H9 (cell line): ENCODE data around the gene ANTKMT. TPM values are rescaled to one million over a fixed set of nuclear protein-coding genes. Genes with fewer than 3 reads are reported as not detected.
"Not testable (repeated sequence)": the region's sequence is repeated elsewhere in the genome, so short reads cannot be mapped to it uniquely, and the experiment has no call there.

Experiments
- DNase-seq: peaks from one replicate; pipeline ENCODE4 v3.0.0-alpha.2; 2017
- H2AFZ ChIP-seq: one replicate; pipeline ENCODE4 v1.6.1; 2013; ENCODE audit warnings: mild to moderate bottlenecking, low read length, control low read depth, moderate library complexity
- H2AK5ac ChIP-seq: 2 replicates; pipeline ENCODE4 v1.6.1; 2013; ENCODE audit warnings: low read length, control low read depth, mixed read lengths; ENCODE audit not compliant: insufficient read length
- H2BK120ac ChIP-seq: one replicate; pipeline ENCODE4 v1.6.1; 2013; ENCODE audit warnings: low read depth, mild to moderate bottlenecking, low read length, control low read depth, inconsistent platforms; ENCODE audit not compliant: poor library complexity, severe bottlenecking
- H2BK12ac ChIP-seq: 2 replicates; pipeline ENCODE4 v1.6.1; 2013; ENCODE audit warnings: low read length, control low read depth, mixed read lengths, low read depth; ENCODE audit not compliant: insufficient read length
- H2BK15ac ChIP-seq: 2 replicates; pipeline ENCODE4 v1.6.1; 2013; ENCODE audit warnings: low read depth, low read length, control low read depth
- H2BK20ac ChIP-seq: one replicate; pipeline ENCODE4 v1.6.1; 2013; ENCODE audit warnings: low read depth, mild to moderate bottlenecking, low read length, control low read depth, inconsistent platforms; ENCODE audit not compliant: poor library complexity, severe bottlenecking
- H2BK5ac ChIP-seq: 2 replicates; pipeline ENCODE4 v1.6.1; 2013; ENCODE audit warnings: low read length, control low read depth, mixed read lengths; ENCODE audit not compliant: insufficient read length
- H3K14ac ChIP-seq: 2 replicates; pipeline ENCODE4 v1.6.1; 2013; ENCODE audit warnings: low read length, control low read depth; ENCODE audit not compliant: insufficient read depth
- H3K18ac ChIP-seq: 2 replicates; pipeline ENCODE4 v1.6.1; 2013; ENCODE audit warnings: low read depth, mild to moderate bottlenecking, mixed read lengths, low read length, control low read depth; ENCODE audit not compliant: insufficient read length
- H3K23ac ChIP-seq: 2 replicates; pipeline ENCODE4 v1.6.1; 2013; ENCODE audit warnings: low read length, control low read depth, mixed read lengths, low read depth; ENCODE audit not compliant: insufficient read length
- H3K23me2 ChIP-seq: 2 replicates; pipeline ENCODE4 v1.6.1; 2013; ENCODE audit warnings: low read depth, mild to moderate bottlenecking, mixed read lengths, low read length, control low read depth; ENCODE audit not compliant: insufficient read length, poor library complexity, severe bottlenecking
- H3K27ac ChIP-seq: 2 replicates; pipeline ENCODE4 v1.5.1; 2013; ENCODE audit warnings: low read length, control low read depth, mixed read lengths, low read depth; ENCODE audit not compliant: insufficient read length
- H3K27me3 ChIP-seq: 2 replicates; pipeline ENCODE4 v1.6.1; 2013; ENCODE audit warnings: low read length, control low read depth, inconsistent platforms; ENCODE audit not compliant: insufficient read depth
- H3K4ac ChIP-seq: 2 replicates; pipeline ENCODE4 v1.6.1; 2013; ENCODE audit warnings: low read depth, mild to moderate bottlenecking, control low read depth, inconsistent platforms, low read length, moderate library complexity
- H3K4me1 ChIP-seq: 2 replicates; pipeline ENCODE4 v1.6.1; 2013; ENCODE audit warnings: low read length, control low read depth, inconsistent platforms; ENCODE audit not compliant: insufficient read depth
- H3K4me2 ChIP-seq: 2 replicates; pipeline ENCODE4 v1.6.1; 2013; ENCODE audit warnings: low read length, control low read depth, mixed read lengths; ENCODE audit not compliant: insufficient read length, insufficient read depth
- H3K56ac ChIP-seq: 2 replicates; pipeline ENCODE4 v1.6.1; 2013; ENCODE audit warnings: low read depth, mild to moderate bottlenecking, mixed read lengths, low read length, control low read depth; ENCODE audit not compliant: insufficient read length
- H3K79me1 ChIP-seq: 2 replicates; pipeline ENCODE4 v1.6.1; 2013; ENCODE audit warnings: low read depth, mild to moderate bottlenecking, moderate library complexity, low read length, control low read depth, inconsistent platforms; ENCODE audit not compliant: insufficient read depth, poor library complexity, severe bottlenecking
- H3K79me2 ChIP-seq: 2 replicates; pipeline ENCODE4 v1.6.1; 2013; ENCODE audit warnings: low read length, control low read depth, inconsistent platforms; ENCODE audit not compliant: insufficient read depth
- H3K9ac ChIP-seq: 2 replicates; pipeline ENCODE4 v1.6.1; 2013; ENCODE audit warnings: low read length, control low read depth, mixed read lengths; ENCODE audit not compliant: insufficient read length; ENCODE audit errors: extremely low read depth
- H3K9me3 ChIP-seq: one replicate; pipeline ENCODE4 v1.6.1; 2013; ENCODE audit warnings: low read depth, low read length, inconsistent platforms; ENCODE audit not compliant: control insufficient read depth
- H3T11ph ChIP-seq: one replicate; pipeline ENCODE4 v1.6.1; 2013; ENCODE audit warnings: mild to moderate bottlenecking, low read length, control low read depth, inconsistent platforms
- H4K20me1 ChIP-seq: one replicate; pipeline ENCODE4 v1.6.1; 2013; ENCODE audit not compliant: control insufficient read depth, insufficient read length, insufficient read depth
- H4K5ac ChIP-seq: 2 replicates; pipeline ENCODE4 v1.6.1; 2013; ENCODE audit warnings: low read depth, mild to moderate bottlenecking, mixed read lengths, low read length, control low read depth; ENCODE audit not compliant: insufficient read length
- H4K8ac ChIP-seq: replicated peaks from 2 replicates; pipeline ENCODE4 v1.6.1; 2013; ENCODE audit warnings: low read length, control low read depth, mixed read lengths, low read depth; ENCODE audit not compliant: insufficient read length
- H4K91ac ChIP-seq: 2 replicates; pipeline ENCODE4 v1.6.1; 2013; ENCODE audit warnings: low read depth, mild to moderate bottlenecking, moderate library complexity, mixed read lengths, low read length, control low read depth; ENCODE audit not compliant: insufficient read length
- H3K27ac Mint-ChIP-seq, 3 experiments: 2 replicates in 2 of 3; 3 replicates in 1 of 3; pipeline ENCODE4 v1.8.0; 2020 to 2021; ENCODE audit warnings: mixed read lengths in 3 of 3, mild to moderate bottlenecking in 1 of 3, moderate library complexity in 1 of 3
- H3K27me3 Mint-ChIP-seq: 2 replicates; pipeline ENCODE4 v1.8.0; 2021; ENCODE audit warnings: low read depth, mild to moderate bottlenecking, moderate library complexity, mixed read lengths
- H3K36me3 Mint-ChIP-seq, 3 experiments: 2 replicates in 2 of 3; 3 replicates in 1 of 3; pipeline ENCODE4 v1.8.0; 2020 to 2021; ENCODE audit warnings: low read depth in 3 of 3, mixed read lengths in 3 of 3; ENCODE audit not compliant: insufficient read depth in 1 of 3
- H3K4me1 Mint-ChIP-seq, 2 experiments: 2 replicates each; pipeline ENCODE4 v1.8.0; 2020; ENCODE audit warnings: mixed read lengths in 2 of 2
- H3K4me3 Mint-ChIP-seq, 2 experiments: 2 replicates in 1 of 2; 3 replicates in 1 of 2; pipeline ENCODE4 v1.8.0; 2020 to 2021; ENCODE audit warnings: mild to moderate bottlenecking in 2 of 2, mixed read lengths in 2 of 2, moderate library complexity in 1 of 2
- H3K9me3 Mint-ChIP-seq, 2 experiments: 2 replicates in 1 of 2; 3 replicates in 1 of 2; pipeline ENCODE4 v1.8.0; 2020; ENCODE audit warnings: mild to moderate bottlenecking in 2 of 2, mixed read lengths in 2 of 2, moderate library complexity in 1 of 2
- WGBS: extraction: QIAGEN DNeasy Blood & Tissue Kit; methylation state at CpG from one replicate; pipeline ENCODE4 v1.1.7; 2013; ENCODE audit warnings: missing lambda C conversion rate, low lambda C conversion rate, mixed read lengths; ENCODE audit not compliant: insufficient read length; ENCODE audit errors: extremely low coverage; 5-methylcytosine and 5-hydroxymethylcytosine counted together
- total RNA-seq: library from RNA; stranded (reverse); gene quantifications from 2 replicates; pipeline ENCODE4 v1.2.1, GENCODE V29; 2021
- TF ChIP-seq, protein P1 (sequence below): fragments of 200-600 bp; sonication (generic); conservative IDR thresholded peaks from 3 replicates; pipeline ENCODE4 v1.8.0; 2021; ENCODE audit warnings: antibody characterized with exemption, mild to moderate bottlenecking

Gene ANTKMT
- total RNA-seq, 1 experiment from 2014 or later, result 31.5 TPM

DNA sequence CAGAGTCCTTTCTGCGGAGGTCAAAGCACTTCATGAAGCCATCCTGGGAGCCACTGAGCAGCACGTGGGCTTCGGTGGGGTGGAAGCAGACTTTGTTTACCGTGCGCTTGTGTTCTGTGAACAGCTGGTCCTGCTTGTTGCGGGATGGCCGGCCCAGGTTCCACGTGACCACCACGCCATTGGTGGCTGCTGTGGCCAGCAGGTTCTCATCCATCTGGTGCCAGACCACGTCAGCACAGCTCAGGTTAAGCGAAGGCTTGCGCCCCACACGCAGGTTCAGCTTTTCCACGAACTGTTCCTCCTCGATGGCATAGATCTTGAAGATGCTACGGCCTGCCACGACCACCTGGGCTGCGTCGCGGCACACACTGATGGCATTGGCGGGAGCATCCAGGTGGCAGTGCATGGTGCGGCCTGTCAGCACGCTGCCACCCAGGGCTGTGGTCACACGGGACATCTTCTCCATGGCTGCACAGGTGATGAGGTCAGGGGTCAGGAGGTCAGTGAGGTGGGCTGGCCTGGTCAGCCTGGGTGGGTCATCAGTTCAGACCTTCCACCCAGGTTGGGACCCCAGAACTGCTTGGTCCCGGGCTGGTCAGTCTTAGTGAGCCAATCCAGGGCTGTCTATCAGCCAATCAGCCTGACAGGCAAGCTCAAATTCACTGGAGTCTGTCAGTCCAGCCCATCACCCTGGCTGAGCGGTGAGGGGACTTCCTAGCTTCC lies 31.6 kb upstream of the ANTKMT start:
- Histone ChIP-seq H2BK15ac (no peak overlapping the region), H3K4me1 (no peaks in the 10 kb centered on the region), H3K56ac (no peak overlapping the region), H3K27me3 (peaks cover 11% of the 10 kb centered on the region; the same call in 1 of the 2 replicates), H2AK5ac (no peak overlapping the region), H4K5ac (no peak overlapping the region), H3K9me3 (no peaks in the 10 kb centered on the region), H3K79me2 (no peaks in the 10 kb centered on the region), H3K23ac (no peak overlapping the region), H2BK5ac (no peak overlapping the region), H3K4me2 (peak overlapping the region; percentile 69), H3K18ac (no peak overlapping the region), H4K91ac (no peak overlapping the region), H3T11ph (no peak overlapping the region), H3K79me1 (no peaks in the 10 kb centered on the region), H2BK120ac (no peak overlapping the region), H3K4ac (no peak overlapping the region), H2BK20ac (no peak overlapping the region), H3K14ac (no peak overlapping the region), H3K23me2 (peaks cover 17% of the 10 kb centered on the region), H2AFZ (no peak overlapping the region), H4K8ac (no peak overlapping the region), H3K27ac (no peak overlapping the region), H4K20me1 (no peaks in the 10 kb centered on the region), H3K9ac (peak overlapping the region; percentile 57), H2BK12ac (no peak overlapping the region)
- Mint-ChIP-seq H3K4me1 (peaks cover 0 to 7% of the 10 kb centered on the region in 2 experiments; a peak in 3 of 4 replicates), H3K36me3 (peaks cover 2 to 23% (median 20%) of the 10 kb centered on the region in 3 experiments; a peak in 5 of 7 replicates), H3K27me3 (peaks cover 35% of the 10 kb centered on the region), H3K27ac (peak overlapping the region in 1 of 3 experiments; percentile 62; a peak in 1 of 7 replicates), H3K9me3 (no peaks in the 10 kb centered on the region; a peak in 1 of 5 replicates), H3K4me3 (peak overlapping the region; percentile 85 to 90)
- no peak for DNase-seq
- no CpG with 5 or more reads among the region's 26 CpGs for WGBS
- TF ChIP-seq, protein P1, sequence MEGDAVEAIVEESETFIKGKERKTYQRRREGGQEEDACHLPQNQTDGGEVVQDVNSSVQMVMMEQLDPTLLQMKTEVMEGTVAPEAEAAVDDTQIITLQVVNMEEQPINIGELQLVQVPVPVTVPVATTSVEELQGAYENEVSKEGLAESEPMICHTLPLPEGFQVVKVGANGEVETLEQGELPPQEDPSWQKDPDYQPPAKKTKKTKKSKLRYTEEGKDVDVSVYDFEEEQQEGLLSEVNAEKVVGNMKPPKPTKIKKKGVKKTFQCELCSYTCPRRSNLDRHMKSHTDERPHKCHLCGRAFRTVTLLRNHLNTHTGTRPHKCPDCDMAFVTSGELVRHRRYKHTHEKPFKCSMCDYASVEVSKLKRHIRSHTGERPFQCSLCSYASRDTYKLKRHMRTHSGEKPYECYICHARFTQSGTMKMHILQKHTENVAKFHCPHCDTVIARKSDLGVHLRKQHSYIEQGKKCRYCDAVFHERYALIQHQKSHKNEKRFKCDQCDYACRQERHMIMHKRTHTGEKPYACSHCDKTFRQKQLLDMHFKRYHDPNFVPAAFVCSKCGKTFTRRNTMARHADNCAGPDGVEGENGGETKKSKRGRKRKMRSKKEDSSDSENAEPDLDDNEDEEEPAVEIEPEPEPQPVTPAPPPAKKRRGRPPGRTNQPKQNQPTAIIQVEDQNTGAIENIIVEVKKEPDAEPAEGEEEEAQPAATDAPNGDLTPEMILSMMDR, result no peak

DNA sequence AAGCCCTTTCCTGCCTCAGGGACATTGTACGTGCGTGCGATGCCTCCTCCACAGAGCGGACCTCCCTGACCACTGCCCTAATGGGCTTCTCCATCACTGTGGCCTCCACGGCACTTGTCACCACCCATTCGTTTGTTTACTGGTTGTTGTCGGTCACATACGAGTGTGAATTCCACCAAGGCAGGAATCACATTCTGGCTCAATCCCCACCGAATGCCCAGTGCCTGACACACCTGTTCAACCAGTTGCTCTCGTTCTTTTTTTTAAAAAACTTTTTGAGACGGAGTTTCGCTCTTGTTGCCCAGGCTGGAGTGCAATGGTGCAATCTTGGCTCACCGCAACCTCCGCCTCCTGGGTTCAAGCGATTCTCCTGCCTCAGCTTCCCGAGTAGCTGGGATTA lies 29.7 kb upstream of the ANTKMT start:
- not testable (repeated sequence) for H3K9me3 Mint-ChIP-seq, H2BK12ac ChIP-seq, H3K4me1 ChIP-seq, H2BK20ac ChIP-seq, H4K5ac ChIP-seq, H3K18ac ChIP-seq, DNase-seq, H3K4ac ChIP-seq, H2AFZ ChIP-seq, H3K9me3 ChIP-seq, H3T11ph ChIP-seq, H2BK120ac ChIP-seq, H3K23ac ChIP-seq, H3K79me2 ChIP-seq, H3K56ac ChIP-seq, H4K20me1 ChIP-seq, H3K27ac Mint-ChIP-seq, H3K9ac ChIP-seq, H3K4me2 ChIP-seq, H2BK5ac ChIP-seq, H3K79me1 ChIP-seq, H2BK15ac ChIP-seq, H3K27ac ChIP-seq, H4K8ac ChIP-seq, H2AK5ac ChIP-seq, H3K14ac ChIP-seq, H4K91ac ChIP-seq
- H3K4me1 Mint-ChIP-seq, result peaks cover 0 to 14% of the 10 kb centered on the region in 2 experiments; a peak in 3 of 4 replicates
- H3K27me3 ChIP-seq, result peaks cover 11% of the 10 kb centered on the region; the same call in 1 of the 2 replicates
- peaks cover 52% of the 10 kb centered on the region for H3K27me3 Mint-ChIP-seq
- peak overlapping the region; percentile 85 to 90 for H3K4me3 Mint-ChIP-seq
- H3K23me2 ChIP-seq, result peaks cover 27% of the 10 kb centered on the region
- no CpG with 5 or more reads among the region's 16 CpGs for WGBS
- H3K36me3 Mint-ChIP-seq, result peaks cover 2 to 13% (median 11%) of the 10 kb centered on the region in 3 experiments; a peak in 5 of 7 replicates
